T47D (cell line): ENCODE data around the gene NDUFA8.
A peak's percentile ranks its signal among the peaks of the same experiment; 100 is the strongest.
"Not testable (repeated sequence)": the region's sequence is repeated elsewhere in the genome, so short reads cannot be mapped to it uniquely, and the experiment has no call there.

ENCODE experiments used
- DNase-seq, 2 experiments: peaks; one replicate each; pipeline versions ENCODE4 v3.0.0 to v3.0.0-alpha.2; 2011 to 2012; ENCODE audit warnings: low read depth in 1 of 2, low spot score in 1 of 2
- JUND ChIP-seq: IDR thresholded peaks from 2 replicates; pipeline ENCODE4 v1.6.1; 2012; ENCODE audit warnings: low read depth
- in situ Hi-C: cut with HindIII; loops from 2 replicates; pipeline ENCODE4 v1.10.0; 2016; ENCODE audit warnings: low sequenced_read_pairs, low pct_unique_long_range_greater_than_20kb

NDUFA8 gene

GRCh38 chr9:122120316-122121071 lies 39.1 kb downstream of the NDUFA8 start:
- no peak for DNase-seq
- in situ Hi-C loops = no loop called here
- no peak for TF ChIP-seq JUND

DNA sequence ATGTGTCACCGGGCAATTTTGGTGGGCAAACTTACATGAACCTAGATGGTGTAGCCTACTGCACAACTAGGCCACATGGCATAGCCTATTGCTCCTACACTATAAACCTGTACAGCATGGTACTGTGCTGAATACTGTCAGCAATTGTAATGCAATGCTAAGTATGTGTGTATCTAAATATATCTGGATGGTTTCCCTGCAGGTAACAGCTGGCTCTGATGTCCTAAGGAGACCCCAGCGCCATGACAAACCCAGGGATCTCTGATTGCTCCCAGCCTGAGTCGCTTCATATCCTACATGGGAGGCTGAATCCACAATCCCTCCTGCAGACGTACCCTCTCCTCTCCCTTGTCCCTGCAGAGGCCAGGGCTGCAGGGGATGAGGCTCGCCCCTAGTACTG lies 39.9 kb downstream of the NDUFA8 start:
- TF ChIP-seq JUND = no peak
- DNase-seq = no peak
- in situ Hi-C loops = no loop called here

DNA sequence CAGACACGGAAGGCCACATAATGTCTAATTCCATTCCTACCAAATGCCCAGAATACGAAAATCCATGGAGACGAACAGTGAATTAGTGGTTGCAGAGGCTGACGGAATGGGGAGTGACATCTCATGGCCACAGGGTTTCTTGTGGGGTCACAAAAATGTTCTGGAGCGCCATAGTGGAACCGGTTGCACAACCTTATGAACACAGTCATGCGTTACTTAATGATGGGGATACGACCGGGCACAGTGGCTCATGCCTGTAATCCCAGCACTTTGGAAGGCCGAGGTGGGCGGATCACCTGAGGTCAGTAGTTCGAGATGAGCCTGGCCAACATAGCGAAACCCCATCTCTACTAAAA lies 40.4 kb downstream of the NDUFA8 start:
- in situ Hi-C loops = no loop called here
- TF ChIP-seq JUND = no peak
- DNase-seq = peak in 1 of 2 experiments; percentile 44

DNA sequence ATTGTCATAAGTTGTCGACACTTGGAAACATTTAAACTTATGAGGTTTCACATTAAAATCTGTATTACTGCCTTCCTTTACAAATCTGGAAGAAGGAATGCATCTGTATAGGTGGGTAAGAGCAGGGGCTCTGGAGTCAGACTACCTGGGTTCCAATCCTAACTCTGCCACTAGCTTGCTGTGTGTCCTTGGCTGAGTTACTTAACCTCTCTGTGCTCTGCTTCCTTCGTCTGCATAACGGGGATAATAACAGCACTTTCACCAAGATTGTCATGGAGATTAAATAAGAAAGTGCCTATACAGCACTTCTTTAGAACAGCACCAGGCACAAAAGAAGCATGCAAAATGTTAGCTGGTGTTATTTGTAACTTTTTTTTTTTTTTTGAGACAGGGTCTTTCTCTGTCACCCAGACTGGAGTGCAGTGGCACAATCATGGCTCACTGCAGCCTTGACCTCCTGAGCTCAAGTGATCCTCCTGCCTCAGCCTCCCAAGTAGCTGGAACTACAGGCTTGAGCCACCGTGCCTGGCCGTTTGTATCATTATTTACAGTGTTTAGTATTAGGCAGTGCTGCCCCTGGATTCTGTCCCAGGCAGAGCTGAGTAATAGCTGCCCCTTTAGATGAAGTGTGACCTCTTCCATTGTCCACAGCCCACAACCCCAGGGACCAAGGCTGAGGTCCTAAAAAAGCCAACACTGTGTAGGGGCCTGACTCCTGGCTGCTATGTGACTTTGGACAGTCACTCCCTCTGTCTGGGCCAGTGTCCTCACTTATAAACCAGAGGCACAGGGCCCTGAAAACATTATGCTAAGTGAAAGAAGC lies 41.0 kb downstream of the NDUFA8 start:
- no peak for TF ChIP-seq JUND
- in situ Hi-C loops = no loop called here
- no peak for DNase-seq

DNA sequence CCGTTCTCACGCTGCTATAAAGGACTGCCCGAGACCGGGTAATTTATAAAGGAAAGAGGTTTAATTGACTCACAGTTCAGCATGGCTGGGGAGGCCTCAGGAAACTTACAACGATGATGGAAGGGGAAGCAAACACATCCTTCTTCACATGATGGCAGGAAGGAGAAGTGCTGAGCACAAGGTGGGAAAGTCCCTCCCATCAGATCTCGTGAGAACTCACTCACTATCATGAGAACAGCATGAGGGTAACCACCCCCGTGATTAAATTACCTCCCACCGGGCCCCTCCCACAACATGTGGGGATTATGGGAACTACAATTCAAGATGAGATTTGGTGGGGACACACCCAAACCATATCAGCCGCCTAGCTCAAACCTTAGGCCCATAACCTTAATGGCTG lies 42.3 kb downstream of the NDUFA8 start:
- in situ Hi-C loops, DNase-seq: not testable (repeated sequence)

- DNase-seq = no peak
- no peak for TF ChIP-seq JUND
- in situ Hi-C loops = no loop called here
These were observed 43.0 kb downstream of the NDUFA8 start for GRCh38 chr9:122116448-122117173.

- TF ChIP-seq JUND = no peak
- in situ Hi-C loops = no loop called here
- no peak for DNase-seq
These were observed 43.5 kb downstream of the NDUFA8 start for GRCh38 chr9:122116040-122116439.

GRCh38 chr9:122115176-122116035 lies 44.2 kb downstream of the NDUFA8 start:
- DNase-seq = no peak
- no peak for TF ChIP-seq JUND
- in situ Hi-C loops = no loop called here

DNA sequence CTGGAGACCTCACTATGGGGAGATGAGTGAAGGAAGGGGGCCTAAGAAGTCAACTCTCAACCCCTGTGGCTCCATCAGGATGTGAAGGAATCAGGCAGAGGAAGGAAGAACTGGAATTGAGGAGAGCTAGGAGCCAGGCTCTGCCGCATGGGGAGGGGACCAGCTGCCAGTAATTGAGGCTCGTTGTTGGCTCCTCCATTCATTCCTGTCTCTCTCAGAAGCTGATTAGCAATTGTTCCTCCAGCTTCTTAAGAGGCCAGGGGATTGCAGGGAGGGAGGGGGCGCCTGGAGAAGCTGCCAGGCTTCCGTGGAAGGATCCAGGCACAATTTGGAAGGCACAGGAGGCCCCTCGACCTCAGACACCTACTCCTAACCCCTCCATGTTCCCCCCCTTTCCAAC lies 46.0 kb downstream of the NDUFA8 start:
- no peak for TF ChIP-seq JUND
- in situ Hi-C loops = no loop called here
- no peak for DNase-seq

GRCh38 chr9:122112238-122112637 lies 47.3 kb downstream of the NDUFA8 start:
- in situ Hi-C loops = no loop called here
- DNase-seq = no peak
- no peak for TF ChIP-seq JUND

DNA sequence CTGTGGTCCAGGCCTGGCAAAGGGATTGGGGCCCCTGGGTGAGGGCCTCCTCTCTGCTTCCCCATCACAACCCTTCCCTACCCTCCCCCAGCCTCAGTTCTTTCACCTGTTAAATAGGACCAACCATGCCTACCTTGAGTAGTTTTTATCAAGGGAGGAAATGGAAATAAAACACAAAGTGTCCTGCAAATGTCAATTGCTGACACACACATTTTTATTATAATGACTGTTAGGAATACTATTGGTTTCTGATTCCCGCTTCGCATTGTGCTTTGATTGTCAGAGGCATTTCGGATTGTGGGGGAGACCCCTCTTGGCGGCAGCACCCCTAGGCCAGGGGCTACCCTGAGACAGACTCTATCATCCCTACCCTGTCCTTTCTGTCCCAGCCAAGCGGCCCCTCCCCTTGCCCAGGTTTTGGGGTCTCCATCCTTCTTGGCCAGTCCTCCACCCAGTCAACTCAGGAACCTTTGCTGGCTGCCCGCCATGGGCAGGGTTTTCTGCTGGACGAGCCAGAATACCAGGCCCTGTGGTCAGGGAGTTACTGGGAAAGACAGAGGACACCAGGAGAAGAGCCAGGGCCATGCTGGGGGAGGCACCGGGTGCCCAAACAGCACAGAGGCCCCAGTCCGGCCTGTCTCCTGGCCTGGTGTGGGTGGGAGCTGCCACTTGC lies 48.0 kb downstream of the NDUFA8 start:
- DNase-seq = no peak
- no peak for TF ChIP-seq JUND
- in situ Hi-C loops = no loop called here
